Esophagus muscularis mucosa (tissue), 4 donors: Measurements from ENCODE around the gene AKAP13. TPM values are rescaled to one million over a fixed set of nuclear protein-coding genes. Genes with fewer than 3 reads are reported as not detected.

Experiments used
- DNase-seq: peaks from one replicate; pipeline ENCODE4 v3.0.0-alpha.2; 2017; ENCODE audit errors: extremely low spot score
- H3K27ac ChIP-seq, 4 donors: fragments of 200-600 bp; sonication (generic); replicated peaks in 1 of 4; 1 replicate in 3 of 4; 2 replicates in 1 of 4; pipeline ENCODE4 v1.5.1; 2016 to 2019; ENCODE audit warnings: mild to moderate bottlenecking in 1 of 4
- H3K27me3 ChIP-seq, 4 donors: fragments of 200-600 bp; sonication (generic); one replicate each; pipeline versions ENCODE4 v1.5.1 to v1.6.0; 2016 to 2019
- H3K36me3 ChIP-seq, 4 donors: fragments of 200-600 bp; sonication (generic); one replicate each; pipeline ENCODE4 v1.5.1; 2016 to 2019
- H3K4me1 ChIP-seq, 4 donors: fragments of 200-600 bp; sonication (generic); one replicate each; pipeline ENCODE4 v1.5.1; 2016 to 2019
- H3K4me3 ChIP-seq, 4 donors: fragments of 200-600 bp; sonication (generic); 1 replicate in 2 of 4; 2 replicates in 2 of 4; pipeline ENCODE4 v1.5.1; 2016 to 2019; ENCODE audit warnings: mild to moderate bottlenecking in 4 of 4, moderate library complexity in 1 of 4
- H3K9me3 ChIP-seq, 4 donors: fragments of 200-600 bp; sonication (generic); 1 replicate in 3 of 4; 2 replicates in 1 of 4; pipeline ENCODE4 v1.5.1; 2016 to 2019
- CTCF ChIP-seq, 3 experiments: fragments of 200-600 bp in 2 of 3; fragments of 450-650 bp in 1 of 3; sonication (generic) in 2 of 3; IDR thresholded peaks; one replicate each; pipeline ENCODE4 v1.5.1; 2017 to 2019; ENCODE audit warnings: antibody characterized with exemption in 3 of 3, mild to moderate bottlenecking in 2 of 3, moderate library complexity in 1 of 3
- EP300 ChIP-seq: sonication (generic); formaldehyde crosslinking; IDR thresholded peaks from one replicate; pipeline ENCODE4 v1.6.1; 2017; ENCODE audit warnings: antibody characterized with exemption
- POLR2A ChIP-seq: fragments of 450-650 bp; IDR thresholded peaks from one replicate; pipeline ENCODE4 v1.6.1; 2017; ENCODE audit warnings: antibody characterized with exemption, moderate library complexity, mild to moderate bottlenecking, low read depth
- POLR2AphosphoS5 ChIP-seq, 2 donors: sonication (generic); formaldehyde crosslinking; IDR thresholded peaks; one replicate each; pipeline ENCODE4 v1.6.1; 2017; ENCODE audit warnings: antibody characterized with exemption in 2 of 2
- WGBS: methylation state at CpG from one replicate; pipeline ENCODE4 v1.1.5; 2018; 5-methylcytosine and 5-hydroxymethylcytosine counted together
- intact Hi-C: fragments of 100-400 bp; cut with DNase I; formaldehyde crosslinking; loops from one replicate; pipeline ENCODE4 v1.15.1; 2023
- total RNA-seq, 4 donors: library from RNA; depleted of rRNA; stranded (reverse); fragments of >200 nt; gene quantifications; one replicate each; pipeline versions ENCODE4 v1.1.0 to v1.2.1, GENCODE V29; 2016

AKAP13 gene
- total RNA-seq, 4 donors from 2014 or later, result 232 to 323 (median 284) TPM

- TF ChIP-seq CTCF (IDR thresholded peaks at IDR 0.05) (no peak), POLR2AphosphoS5 (IDR thresholded peaks at IDR 0.05) (no peak), EP300 (no peak), POLR2A (no peak)
- H3K4me1 ChIP-seq, result peaks cover 58 to 80% (median 76%) of the 10 kb centered on the region in 4 donors
- no peak overlapping the region for H3K27ac ChIP-seq
- H3K27me3 ChIP-seq, result no peaks in the 10 kb centered on the region
- intact Hi-C loops, result no loop called here
- peaks cover 0 to 9% (median 2%) of the 10 kb centered on the region in 4 donors for H3K36me3 ChIP-seq
- no peaks in the 10 kb centered on the region for H3K9me3 ChIP-seq
- DNase-seq, result no peak
- 100% methylated on average over 4 of the region's 4 CpGs for WGBS
- H3K4me3 ChIP-seq, result no peak overlapping the region
Observed at GRCh38 chr15:85595804-85596536, 215.6 kb downstream of the AKAP13 start.

- no peak for TF ChIP-seq POLR2AphosphoS5 (IDR thresholded peaks at IDR 0.05)
- TF ChIP-seq CTCF (IDR thresholded peaks at IDR 0.05), result no peak
- no peak for TF ChIP-seq EP300
- no peak for TF ChIP-seq POLR2A
- WGBS, result 92% methylated on average over 2 of the region's 2 CpGs
- peak overlapping the region in 3 of 4 donors; percentile 0 to 56 (median 45) for H3K27ac ChIP-seq
- no peaks in the 10 kb centered on the region for H3K27me3 ChIP-seq
- intact Hi-C loops, result no loop called here
- peaks cover 0 to 11% (median 2%) of the 10 kb centered on the region in 4 donors for H3K36me3 ChIP-seq
- DNase-seq, result no peak
- no peaks in the 10 kb centered on the region for H3K9me3 ChIP-seq
- no peak overlapping the region for H3K4me3 ChIP-seq
- H3K4me1 ChIP-seq, result peaks cover 49 to 70% (median 67%) of the 10 kb centered on the region in 4 donors
Observed at GRCh38 chr15:85597155-85597815, 216.9 kb downstream of the AKAP13 start.

- Histone ChIP-seq H3K27ac (peak overlapping the region; percentile 15 to 59 (median 50)), H3K36me3 (peaks cover 0 to 15% (median 4%) of the 10 kb centered on the region in 4 donors), H3K4me1 (peaks cover 40 to 63% (median 61%) of the 10 kb centered on the region in 4 donors), H3K9me3 (no peaks in the 10 kb centered on the region), H3K4me3 (no peak overlapping the region), H3K27me3 (no peaks in the 10 kb centered on the region)
- 45% methylated on average over 4 of the region's 4 CpGs for WGBS
- DNase-seq, result no peak
- no peak for TF ChIP-seq POLR2A
- no peak for TF ChIP-seq EP300
- TF ChIP-seq CTCF (IDR thresholded peaks at IDR 0.05), result no peak
- no peak for TF ChIP-seq POLR2AphosphoS5 (IDR thresholded peaks at IDR 0.05)
- intact Hi-C loops, result no loop called here
Observed at GRCh38 chr15:85598219-85598618, 217.8 kb downstream of the AKAP13 start.

- TF ChIP-seq POLR2AphosphoS5 (IDR thresholded peaks at IDR 0.05) (peak; percentile 41 to 55), CTCF (IDR thresholded peaks at IDR 0.05) (no peak)
- WGBS, result 59% methylated on average over 5 of the region's 5 CpGs
- Histone ChIP-seq H3K27me3 (no peaks in the 10 kb centered on the region), H3K27ac (peak overlapping the region; percentile 15 to 59 (median 50)), H3K4me3 (no peak overlapping the region), H3K36me3 (peaks cover 0 to 21% (median 10%) of the 10 kb centered on the region in 4 donors), H3K4me1 (peaks cover 38 to 62% (median 61%) of the 10 kb centered on the region in 4 donors), H3K9me3 (no peaks in the 10 kb centered on the region)
- intact Hi-C loops, result no loop called here
- DNase-seq, result no peak
Observed at GRCh38 chr15:85598718-85599398, 218.5 kb downstream of the AKAP13 start.
